Spleen (tissue), 7 donors: ENCODE data around the gene PRPF40B.

Source experiments
- POLR2A ChIP-seq, 3 donors: fragments of 450-650 bp; IDR thresholded peaks; one replicate each; pipeline ENCODE4 v1.5.1; 2017; ENCODE audit warnings: antibody characterized with exemption in 3 of 3, mild to moderate bottlenecking in 1 of 3
- POLR2AphosphoS5 ChIP-seq, 3 donors: sonication (generic); formaldehyde crosslinking; IDR thresholded peaks; one replicate each; pipeline ENCODE4 v1.5.1; 2017; ENCODE audit warnings: antibody characterized with exemption in 3 of 3
- TF ChIP-seq, protein P1 (sequence below), 11 experiments: fragments of 200-600 bp in 7 of 11; fragments of 450-650 bp in 4 of 11; sonication (generic) in 4 of 11; IDR thresholded peaks in 8 of 11; conservative IDR thresholded peaks in 3 of 11; 1 replicate in 7 of 11; 2 replicates in 4 of 11; pipeline versions ENCODE4 v1.4.0 to v1.8.0; 2016 to 2021; ENCODE audit warnings: antibody characterized with exemption in 11 of 11, inconsistent platforms in 4 of 11, mild to moderate bottlenecking in 1 of 11
- donor health status: DM: no; HTN: no; CAD: no; lungs with moderate emphysema.
- donor health status: DM: no; HTN: no; CAD: no.
- donor health status: DM: no; HTN: no; CAD: no.

DNA sequence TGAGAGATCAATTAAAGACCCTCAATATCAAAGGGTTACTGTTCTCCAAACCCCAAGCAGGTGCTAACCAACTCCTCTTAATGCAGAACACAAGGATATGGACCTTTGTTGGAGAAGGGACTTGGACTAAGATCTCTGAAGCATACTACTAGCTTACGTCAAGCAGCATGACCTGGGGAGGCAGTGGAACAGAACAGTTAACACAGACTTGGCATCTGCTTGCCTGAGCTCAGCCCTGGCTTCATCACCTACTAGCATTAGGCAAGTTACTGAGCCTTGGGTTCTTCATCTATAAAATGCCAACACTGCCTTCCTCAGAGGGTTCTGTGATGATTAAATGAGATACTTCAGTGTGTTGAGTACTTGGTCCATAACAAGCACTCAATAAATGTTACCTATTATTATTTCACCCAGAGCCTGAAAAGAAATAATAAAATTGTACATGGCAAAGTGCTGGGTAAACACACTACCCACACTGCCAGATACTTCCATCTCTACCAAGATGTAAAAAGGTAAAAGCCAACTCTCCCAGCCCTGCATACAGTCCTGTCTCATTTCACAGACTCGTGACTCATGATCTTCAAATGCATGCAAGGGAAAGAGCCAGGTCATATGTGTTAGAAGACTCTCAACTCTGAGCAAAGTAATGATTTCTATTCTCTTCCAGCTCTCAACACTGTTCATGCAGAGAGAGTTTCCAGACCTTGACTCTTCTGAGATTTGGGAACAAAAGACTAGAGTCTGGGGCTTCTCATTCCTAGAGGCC is 44.1 kb downstream of the PRPF40B start:
- TF ChIP-seq, protein P1, sequence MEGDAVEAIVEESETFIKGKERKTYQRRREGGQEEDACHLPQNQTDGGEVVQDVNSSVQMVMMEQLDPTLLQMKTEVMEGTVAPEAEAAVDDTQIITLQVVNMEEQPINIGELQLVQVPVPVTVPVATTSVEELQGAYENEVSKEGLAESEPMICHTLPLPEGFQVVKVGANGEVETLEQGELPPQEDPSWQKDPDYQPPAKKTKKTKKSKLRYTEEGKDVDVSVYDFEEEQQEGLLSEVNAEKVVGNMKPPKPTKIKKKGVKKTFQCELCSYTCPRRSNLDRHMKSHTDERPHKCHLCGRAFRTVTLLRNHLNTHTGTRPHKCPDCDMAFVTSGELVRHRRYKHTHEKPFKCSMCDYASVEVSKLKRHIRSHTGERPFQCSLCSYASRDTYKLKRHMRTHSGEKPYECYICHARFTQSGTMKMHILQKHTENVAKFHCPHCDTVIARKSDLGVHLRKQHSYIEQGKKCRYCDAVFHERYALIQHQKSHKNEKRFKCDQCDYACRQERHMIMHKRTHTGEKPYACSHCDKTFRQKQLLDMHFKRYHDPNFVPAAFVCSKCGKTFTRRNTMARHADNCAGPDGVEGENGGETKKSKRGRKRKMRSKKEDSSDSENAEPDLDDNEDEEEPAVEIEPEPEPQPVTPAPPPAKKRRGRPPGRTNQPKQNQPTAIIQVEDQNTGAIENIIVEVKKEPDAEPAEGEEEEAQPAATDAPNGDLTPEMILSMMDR (IDR thresholded peaks at IDR 0.05 in 8 of 11, conservative IDR thresholded peaks at IDR 0.05 in 3 of 11): no peak
- TF ChIP-seq POLR2AphosphoS5 (IDR thresholded peaks at IDR 0.05) (no peak), POLR2A (IDR thresholded peaks at IDR 0.05) (no peak)
